Measurements from ENCODE around the gene FGF22. TPM values are rescaled to one million over a fixed set of nuclear protein-coding genes. Genes with fewer than 3 reads are reported as not detected.

Gene FGF22
- total RNA-seq, 1 experiment from 2014 or later = not detected

- H3K4me3 Mint-ChIP-seq (ENCODE audit: unreplicated experiment) = peak overlapping the region; percentile 65
- no TSS peak for BruUV-seq (replicated peaks)
- H3K36me3 Mint-ChIP-seq (ENCODE audit: insufficient read depth, unreplicated experiment) = peaks cover 38% of the 10 kb centered on the region
- peak overlapping the region; percentile 79 for H3K27ac Mint-ChIP-seq (ENCODE audit: low read depth, unreplicated experiment)
- DNase-seq (ENCODE audit: unreplicated experiment) = peak; percentile 86
- peaks cover 13% of the 10 kb centered on the region for H3K4me1 Mint-ChIP-seq (ENCODE audit: insufficient read depth, unreplicated experiment)
- intact Hi-C loops (cut with micrococcal nuclease) = loop anchor here (5.0 kb wide), 1 partner anchor 75 kb away; the partner anchor contains the start of gene MISP
- ChIA-PET CTCF (interaction anchor here (0.9 to 1.6 kb wide), 2 partner anchors 10 to 14 kb away, joined by 3 to 7 read pairs; partner anchors contain the start of gene RNF126), POLR2A (interaction anchor here (0.6 to 6.8 kb wide), 13 partner anchors 11 to 308 kb away, joined by 3 to 49 read pairs (median 4); partner anchors contain the start of genes CDC34, MISP, PTBP1 and RNF126)
- no peak for TF ChIP-seq CTCF (IDR thresholded peaks at IDR 0.05; ENCODE audit: unreplicated experiment)
- H3K9me3 Mint-ChIP-seq (ENCODE audit: unreplicated experiment) = no peaks in the 10 kb centered on the region
- no peaks in the 10 kb centered on the region for H3K27me3 Mint-ChIP-seq (ENCODE audit: insufficient read depth, unreplicated experiment)
Observed at GRCh38 chr19:677201-677600, 37.5 kb downstream of the FGF22 start.

GRCh38 chr19:677601-678436 is 38.1 kb downstream of the FGF22 start:
- POLR2A ChIA-PET = interaction anchor here (0.6 to 6.8 kb wide), 11 partner anchors 8 to 307 kb away, joined by 3 to 49 read pairs (median 4); partner anchors contain the start of genes CDC34, MISP and RNF126
- TF ChIP-seq CTCF (IDR thresholded peaks at IDR 0.05; ENCODE audit: unreplicated experiment) = no peak
- CTCF ChIA-PET = interaction anchor here (0.5 to 2.0 kb wide), 4 partner anchors 9 to 306 kb away, joined by 3 to 7 read pairs (median 5); partner anchors contain the start of gene RNF126
- Mint-ChIP-seq H3K4me3 (ENCODE audit: unreplicated experiment) (peak overlapping the region; percentile 65), H3K9me3 (ENCODE audit: unreplicated experiment) (no peaks in the 10 kb centered on the region), H3K4me1 (ENCODE audit: insufficient read depth, unreplicated experiment) (peaks cover 13% of the 10 kb centered on the region), H3K27me3 (ENCODE audit: insufficient read depth, unreplicated experiment) (no peaks in the 10 kb centered on the region), H3K27ac (ENCODE audit: low read depth, unreplicated experiment) (peak overlapping the region; percentile 79), H3K36me3 (ENCODE audit: insufficient read depth, unreplicated experiment) (peaks cover 43% of the 10 kb centered on the region)
- TSS peak; percentile 24 for BruUV-seq (replicated peaks)
- peak; percentile 74 for DNase-seq (ENCODE audit: unreplicated experiment)
- intact Hi-C loops (cut with micrococcal nuclease) = loop anchor here (5.0 kb wide), 1 partner anchor 74 kb away; the partner anchor contains the start of gene MISP

GRCh38 chr19:678791-679388 is 39.2 kb downstream of the FGF22 start:
- Mint-ChIP-seq H3K27ac (ENCODE audit: low read depth, unreplicated experiment) (no peak overlapping the region), H3K36me3 (ENCODE audit: insufficient read depth, unreplicated experiment) (peaks cover 53% of the 10 kb centered on the region), H3K4me3 (ENCODE audit: unreplicated experiment) (peak overlapping the region; percentile 65), H3K9me3 (ENCODE audit: unreplicated experiment) (no peaks in the 10 kb centered on the region), H3K4me1 (ENCODE audit: insufficient read depth, unreplicated experiment) (peaks cover 13% of the 10 kb centered on the region), H3K27me3 (ENCODE audit: insufficient read depth, unreplicated experiment) (no peaks in the 10 kb centered on the region)
- no peak for TF ChIP-seq CTCF (IDR thresholded peaks at IDR 0.05; ENCODE audit: unreplicated experiment)
- no peak for DNase-seq (ENCODE audit: unreplicated experiment)
- intact Hi-C loops (cut with micrococcal nuclease) = loop anchor here (5.0 kb wide), 1 partner anchor 73 kb away; the partner anchor contains the start of gene MISP
- CTCF ChIA-PET = interaction anchor here (0.7 to 2.0 kb wide), 2 partner anchors 10 to 24 kb away, joined by 3 to 7 read pairs; no protein-coding TSS in a partner anchor
- POLR2A ChIA-PET = interaction anchor here (0.8 to 6.8 kb wide), 9 partner anchors 9 to 574 kb away, joined by 3 to 49 read pairs (median 4); partner anchors contain the start of genes POLRMT and RNF126
- no TSS peak for BruUV-seq (replicated peaks)

Data from MCF 10A (cell line).